ENCODE measurements around the gene KCNN3. TPM values are rescaled to one million over a fixed set of nuclear protein-coding genes. Genes with fewer than 3 reads are reported as not detected.

Gene KCNN3
- total and polyA plus RNA-seq, 2 of the 13 experiments (the other 11 are each of a cell fraction or from before 2014, with no cell fraction given), result not detected

GRCh38 chr1:154716011-154716410, 154.1 kb downstream of the KCNN3 start (continued):
- TF ChIP-seq NFAT5 (CRISPR knock-in tag; IDR thresholded peaks at IDR 0.05) (no peak), TCF7 (IDR thresholded peaks at IDR 0.05; ENCODE audit: low read depth) (no peak)

GRCh38 chr1:154715385-154715784, 154.7 kb downstream of the KCNN3 start:
- Histone ChIP-seq H3K27ac (ENCODE audit: extremely low read length, insufficient read depth, low read length) (no peak overlapping the region), H3K4me2 (ENCODE audit: low read depth, low read length) (no peak overlapping the region), H3K4me3 (replicated peaks in 1 of 3; ENCODE audit: insufficient read depth in 1 of 3, low read depth in 2 of 3, low read length in 3 of 3) (no peak overlapping the region), H3K79me2 (ENCODE audit: insufficient read depth, low read length) (no peaks in the 10 kb centered on the region), H3K36me3 (replicated peaks in 1 of 2; ENCODE audit: control insufficient read depth in 1 of 2, insufficient read depth in 2 of 2, low read length in 2 of 2) (no peaks in the 10 kb centered on the region), H3K4me1 (ENCODE audit: insufficient read depth, low read length) (peaks cover 8% of the 10 kb centered on the region), H3K9me3 (ENCODE audit: low read length) (no peaks in the 10 kb centered on the region), H3K9ac (ENCODE audit: insufficient read depth, low read depth, low read length) (no peak overlapping the region), H2AFZ (ENCODE audit: low read length) (no peak overlapping the region), H3K27me3 (ENCODE audit: control insufficient read depth in 1 of 2, insufficient read depth in 2 of 2, low read length in 2 of 2) (no peaks in the 10 kb centered on the region), H4K20me1 (ENCODE audit: insufficient read depth, low read length) (no peaks in the 10 kb centered on the region)
- BruUV-seq (replicated peaks), result no TSS peak
- intact Hi-C loops (cut with micrococcal nuclease; ENCODE audit: unreplicated experiment) (no loop called here), in situ Hi-C loops (cut with HindIII; ENCODE audit: extremely low pct_ligation_motif_present, low pct_unique_long_range_greater_than_20kb) (no loop called here)
- no peak for DNase-seq (ENCODE audit: low spot score)
- POLR2A ChIA-PET, result no interaction called here
- CTCF ChIA-PET (ENCODE audit: low intra/inter-chr PET ratio, low total read pairs), result no interaction called here
- ATAC-seq, result no peak
- WGBS (ENCODE audit: low lambda C conversion rate), result 74% methylated on average over 5 of the region's 5 CpGs
- FAIRE-seq, result no peak
- no peak for TF ChIP-seq ZBTB34 (CRISPR knock-in tag; IDR thresholded peaks at IDR 0.05)
- TF ChIP-seq ZNF20 (CRISPR knock-in tag; IDR thresholded peaks at IDR 0.05), result no peak
- no peak for TF ChIP-seq CHCHD3 (CRISPR knock-in tag; IDR thresholded peaks at IDR 0.05)
- TF ChIP-seq ATF6 (CRISPR knock-in tag; conservative IDR thresholded peaks at IDR 0.05), result no peak
- TF ChIP-seq ZFP36 (IDR thresholded peaks at IDR 0.05; ENCODE audit: borderline replicate concordance, low read depth, low read length, partially characterized antibody), result no peak
- no peak for TF ChIP-seq MLXIP (CRISPR knock-in tag; IDR thresholded peaks at IDR 0.05; ENCODE audit: borderline replicate concordance)
- TF ChIP-seq TEF (CRISPR knock-in tag; IDR thresholded peaks at IDR 0.05), result no peak
- no peak for TF ChIP-seq KDM5A (IDR thresholded peaks at IDR 0.05; ENCODE audit: borderline replicate concordance, low read length)

Measured in HepG2 (cell line).